GM18907 (cell line): ENCODE results near the gene RPS5.

Experiments used
- ATAC-seq: cut with Tn5 transposase; IDR thresholded peaks from one replicate; pipeline ENCODE4 v1.9.1; 2021; ENCODE audit warnings: mild to moderate bottlenecking, moderate library complexity; ENCODE audit not compliant: unreplicated experiment

Gene RPS5

DNA sequence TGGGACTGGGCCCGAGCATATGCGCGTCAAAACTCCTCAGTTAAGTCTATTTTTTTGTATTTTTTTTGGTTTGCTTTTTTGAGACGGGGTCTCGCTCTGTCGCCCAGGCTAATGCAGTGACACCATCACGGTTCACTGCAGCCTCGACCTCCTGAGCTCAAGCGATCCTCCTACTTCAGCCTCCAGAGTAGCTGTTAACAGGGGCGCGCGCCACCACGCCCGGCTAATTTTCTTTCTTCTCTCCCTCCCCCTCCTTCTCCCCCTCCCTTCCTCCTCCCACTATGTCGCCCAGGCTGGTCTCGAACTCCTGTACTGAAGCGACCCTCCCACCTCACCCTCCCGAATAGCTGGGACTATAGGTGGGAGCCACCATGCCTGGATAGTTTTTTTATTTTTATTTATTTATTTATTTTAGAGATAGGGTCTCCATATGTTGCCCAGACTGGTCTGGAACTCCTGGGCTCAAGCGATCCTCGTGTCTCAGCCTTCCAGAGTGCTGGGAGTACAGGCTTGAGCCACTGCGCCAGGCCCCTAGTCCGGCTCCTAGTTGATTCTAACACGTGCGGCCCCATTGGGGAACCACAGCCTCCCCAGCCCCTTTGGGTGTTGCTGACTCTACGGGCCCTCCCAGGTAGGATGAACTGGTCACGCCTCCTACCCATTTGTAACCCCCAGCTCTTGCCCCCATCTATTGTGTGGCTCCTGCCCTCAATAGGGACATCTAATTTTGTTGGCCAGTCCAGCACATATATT is 5.4 kb upstream of the RPS5 start:
- ATAC-seq = no peak

DNA sequence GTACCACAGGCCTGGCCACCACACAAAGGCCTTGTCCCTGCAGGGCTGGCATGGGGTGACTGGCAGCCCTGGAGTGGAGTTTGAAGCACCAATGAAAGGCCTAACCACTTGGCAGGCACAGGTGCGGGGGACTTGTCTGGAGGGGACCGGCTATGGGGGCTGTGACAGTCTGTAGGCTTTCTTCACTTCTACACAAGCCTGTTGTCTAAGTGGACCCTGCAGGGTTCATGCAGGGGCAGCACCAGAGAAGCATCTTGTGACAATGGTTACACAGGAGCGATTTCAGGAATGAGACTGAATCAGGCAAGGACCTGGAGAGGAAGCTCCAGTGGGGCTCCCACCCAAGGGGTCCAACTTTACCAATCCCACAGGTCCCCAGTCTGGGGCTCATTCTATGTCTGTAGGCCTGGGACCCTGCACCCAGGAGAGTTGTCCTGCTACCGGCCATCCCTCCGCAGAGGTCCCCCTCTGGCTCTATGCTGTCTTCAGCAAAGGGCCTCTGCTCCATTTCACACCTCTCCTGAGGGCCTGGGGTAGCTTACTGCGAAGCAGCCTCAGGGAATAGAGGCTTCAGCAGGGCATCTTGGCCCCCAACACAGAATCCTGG is 4.0 kb upstream of the RPS5 start:
- no peak for ATAC-seq

DNA sequence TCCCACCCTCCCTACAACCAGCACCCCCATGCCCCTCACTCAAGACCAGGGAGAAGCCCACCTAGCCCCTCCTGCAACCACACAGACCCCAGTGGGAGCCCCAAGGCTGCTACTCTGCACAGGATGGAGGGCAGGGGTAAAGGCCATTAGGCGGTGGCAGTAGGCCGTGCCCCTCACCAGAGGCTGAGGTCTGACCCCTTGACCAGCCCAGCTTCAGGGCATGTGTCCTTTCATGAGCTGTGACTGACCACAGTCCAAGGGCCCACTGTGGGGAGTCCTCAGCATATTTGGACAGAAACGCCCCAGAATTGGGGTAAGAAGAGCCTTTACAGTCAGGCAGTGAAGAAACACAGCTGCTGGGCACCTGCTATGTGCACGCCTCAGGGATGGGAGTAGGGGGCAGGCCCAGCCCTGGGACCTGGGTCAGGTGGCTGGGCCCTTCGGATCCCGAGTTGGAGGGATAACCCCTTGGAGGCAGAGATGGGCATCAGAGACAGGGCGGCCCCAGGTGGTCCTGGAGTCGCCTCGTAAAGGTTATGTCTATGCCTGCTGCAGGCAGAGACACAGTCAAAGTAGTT is 1.7 kb upstream of the RPS5 start:
- no peak for ATAC-seq

DNA sequence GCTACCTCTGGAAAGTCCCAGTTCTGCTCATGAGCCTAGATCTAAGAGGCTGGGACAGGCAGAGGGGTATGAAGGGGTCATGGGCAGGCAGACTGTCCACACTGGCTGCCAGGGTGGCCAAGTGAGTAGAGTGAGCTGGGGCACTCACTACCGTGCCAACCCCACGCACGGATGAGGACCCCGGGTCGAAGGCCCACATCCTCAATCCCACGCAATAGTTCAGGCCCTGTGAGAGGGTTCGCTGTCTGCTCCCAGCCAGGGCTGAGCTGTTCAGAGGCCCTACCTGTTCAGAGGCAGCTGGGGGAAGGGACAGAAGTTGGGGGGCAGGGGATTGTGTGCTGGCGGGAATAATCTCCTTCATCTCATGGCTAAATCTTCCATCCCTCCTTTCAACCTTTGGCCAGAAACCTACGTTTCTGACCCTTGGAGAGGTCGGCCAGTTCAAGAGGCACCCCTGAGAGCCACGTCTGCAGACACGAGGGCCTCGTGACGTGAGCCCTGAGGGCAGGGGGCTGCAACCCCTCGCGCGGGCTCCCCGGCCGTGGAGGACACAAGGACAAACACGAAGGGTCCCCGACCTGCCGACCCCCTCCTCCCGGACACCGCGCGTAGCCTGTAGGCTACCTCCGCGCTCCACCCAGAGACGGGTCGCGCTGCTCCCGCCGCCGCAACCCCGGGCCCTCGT is 1.0 kb upstream of the RPS5 start:
- peak; percentile 15 for ATAC-seq

DNA sequence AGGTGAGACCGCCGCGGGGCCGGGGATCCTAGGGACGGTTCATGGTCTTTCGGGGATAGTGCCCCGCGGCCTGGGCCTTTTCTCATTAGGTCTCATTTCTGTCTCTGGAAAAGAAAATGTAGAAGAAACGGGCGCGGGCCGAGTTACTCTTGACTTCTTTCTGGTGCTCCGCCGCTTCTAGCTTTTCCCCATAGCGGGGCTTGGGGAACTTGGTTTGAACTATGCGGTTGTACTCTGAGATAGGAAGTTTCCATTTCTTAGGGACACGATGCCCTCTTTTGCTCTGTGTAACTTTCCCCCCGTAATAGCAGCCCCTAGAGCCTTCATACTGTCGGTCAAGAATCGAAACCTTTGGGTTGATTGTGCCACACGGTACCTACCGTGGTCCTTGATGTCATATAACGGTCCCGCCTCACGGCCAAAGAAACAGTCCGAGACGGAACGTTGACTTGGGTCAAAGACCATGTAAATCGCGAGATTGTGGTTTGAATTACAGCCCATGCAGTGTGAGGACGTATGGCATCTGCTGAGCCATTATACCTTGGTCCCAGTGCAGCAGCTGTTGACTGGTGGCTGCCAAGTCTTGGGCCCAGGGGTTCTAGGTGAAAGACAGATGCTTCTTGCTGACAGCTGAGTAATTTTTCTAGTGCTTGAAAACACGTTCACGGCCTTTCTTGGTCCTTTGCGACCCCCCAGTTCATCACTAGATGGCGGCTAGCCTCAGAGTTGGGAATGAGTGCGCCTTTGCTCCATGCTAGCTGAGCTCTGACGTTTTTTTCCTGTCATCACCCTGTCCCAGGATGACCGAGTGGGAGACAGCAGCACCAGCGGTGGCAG is 487 bp downstream of the RPS5 start:
- no peak for ATAC-seq

DNA sequence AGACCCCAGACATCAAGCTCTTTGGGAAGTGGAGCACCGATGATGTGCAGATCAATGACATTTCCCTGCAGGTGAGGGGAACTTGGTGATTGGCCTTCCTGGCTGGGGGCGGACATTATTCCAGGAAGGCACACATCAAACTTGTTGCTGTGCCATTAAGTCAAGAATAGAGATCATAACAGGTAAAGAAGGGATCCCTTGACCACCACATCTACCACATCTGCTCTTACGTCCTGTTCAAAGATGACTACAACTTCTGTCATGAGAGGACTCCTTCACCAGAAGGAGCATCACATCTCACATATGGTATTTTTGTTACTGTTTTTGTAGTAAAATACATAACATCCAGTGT is 1.1 kb downstream of the RPS5 start:
- no peak for ATAC-seq

DNA sequence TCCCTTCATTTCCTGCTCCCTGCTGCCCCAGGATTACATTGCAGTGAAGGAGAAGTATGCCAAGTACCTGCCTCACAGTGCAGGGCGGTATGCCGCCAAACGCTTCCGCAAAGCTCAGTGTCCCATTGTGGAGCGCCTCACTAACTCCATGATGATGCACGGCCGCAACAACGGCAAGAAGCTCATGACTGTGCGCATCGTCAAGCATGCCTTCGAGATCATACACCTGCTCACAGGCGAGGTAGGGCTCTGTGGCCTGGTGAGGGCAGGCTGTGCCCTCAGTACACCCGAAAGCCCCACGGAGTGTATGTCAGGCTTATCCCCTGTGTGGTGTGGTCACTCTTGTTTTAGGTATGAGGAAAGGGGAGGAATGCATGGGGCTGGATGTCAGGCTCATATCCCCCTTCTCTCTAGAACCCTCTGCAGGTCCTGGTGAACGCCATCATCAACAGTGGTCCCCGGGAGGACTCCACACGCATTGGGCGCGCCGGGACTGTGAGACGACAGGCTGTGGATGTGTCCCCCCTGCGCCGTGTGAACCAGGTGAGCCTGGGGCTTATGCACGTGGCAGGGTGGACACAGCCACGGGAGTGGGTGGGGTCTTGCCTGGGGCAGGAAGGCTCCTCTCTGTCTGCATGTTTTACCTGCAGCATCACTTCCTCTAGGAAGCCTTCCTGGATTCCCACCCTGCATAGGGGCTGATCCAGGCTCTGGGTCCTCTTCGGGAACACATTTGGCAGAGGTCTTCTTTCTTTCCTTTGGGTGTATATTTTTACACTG is 6.1 kb downstream of the RPS5 start:
- no peak for ATAC-seq

DNA sequence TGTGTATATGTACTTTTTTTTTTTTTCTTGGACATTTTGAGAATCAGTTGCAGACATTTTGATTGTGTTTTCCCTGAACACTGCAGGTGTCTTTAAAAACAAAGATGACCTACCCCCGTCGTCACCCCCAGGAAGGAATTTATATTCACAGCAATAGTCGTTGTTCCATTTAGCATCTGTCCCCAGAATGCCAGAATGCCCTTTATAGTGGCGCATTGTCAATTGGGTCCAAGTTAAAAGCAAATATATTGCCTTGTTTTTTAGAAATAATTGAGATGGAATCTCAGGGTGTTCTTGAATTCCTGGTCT is 6.6 kb downstream of the RPS5 start:
- ATAC-seq = no peak

DNA sequence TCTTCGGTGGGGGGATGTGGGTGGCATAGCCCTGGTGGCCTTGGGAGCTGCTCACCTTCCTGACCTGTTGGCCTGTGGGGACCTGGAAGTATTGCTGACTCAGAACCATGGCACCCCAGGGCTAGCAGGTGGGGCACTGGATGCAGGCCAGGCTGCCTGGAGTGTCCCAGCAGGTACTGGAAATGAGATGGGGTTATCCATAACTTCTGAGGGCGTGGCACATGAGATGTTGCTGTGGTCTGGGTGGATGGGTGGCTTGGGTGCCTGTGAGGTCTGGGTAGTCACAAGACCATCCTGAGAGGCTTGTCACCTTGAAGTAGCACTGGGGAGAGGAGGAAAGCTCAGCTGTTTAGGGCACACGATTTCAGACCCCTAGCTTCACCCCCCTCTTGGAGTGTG is 7.8 kb downstream of the RPS5 start:
- ATAC-seq = no peak

DNA sequence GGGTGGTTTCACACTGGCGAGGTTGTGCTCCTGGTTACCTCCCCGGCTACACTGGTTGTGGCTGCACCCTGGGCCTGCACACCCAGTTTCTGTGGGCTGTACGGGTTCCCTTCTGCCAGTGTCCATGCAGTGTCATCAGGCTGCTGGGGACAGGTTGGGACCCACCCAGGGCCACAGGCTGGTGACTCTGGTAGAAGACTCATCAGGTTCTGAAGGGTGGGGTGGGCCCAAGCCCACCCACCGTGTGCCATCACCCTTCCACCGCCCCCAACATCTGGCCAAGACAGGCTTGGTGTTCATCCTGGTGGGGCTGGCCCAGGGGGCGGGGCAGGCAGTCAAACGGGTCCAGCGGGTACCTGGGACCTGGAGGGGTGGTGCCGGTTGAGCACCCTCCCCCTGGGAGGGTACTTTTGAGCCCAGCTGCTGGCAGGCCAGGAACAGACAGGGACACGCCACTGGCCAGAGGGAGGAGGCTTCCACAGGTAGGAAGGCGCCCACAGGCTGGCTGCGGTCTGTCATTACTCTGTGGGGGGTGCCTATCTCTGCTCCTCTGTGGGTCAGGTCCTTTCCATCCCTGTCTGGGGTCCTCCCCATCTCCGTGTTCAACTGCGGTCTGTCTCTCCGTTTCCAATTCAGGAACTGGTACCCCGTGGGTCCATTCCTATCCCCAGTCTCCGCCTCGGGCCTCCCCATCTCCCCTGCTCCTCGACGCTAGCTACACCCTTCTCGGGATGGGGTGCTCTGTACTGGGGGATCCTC is 8.3 kb downstream of the RPS5 start, which contains the start of gene RNF225:
Gene RNF225, plus strand, starts transcription at position 437 of the 759 bp plus-strand sequence. CDS start 434 bp downstream, outside the sequence.
- ATAC-seq = no peak

DNA sequence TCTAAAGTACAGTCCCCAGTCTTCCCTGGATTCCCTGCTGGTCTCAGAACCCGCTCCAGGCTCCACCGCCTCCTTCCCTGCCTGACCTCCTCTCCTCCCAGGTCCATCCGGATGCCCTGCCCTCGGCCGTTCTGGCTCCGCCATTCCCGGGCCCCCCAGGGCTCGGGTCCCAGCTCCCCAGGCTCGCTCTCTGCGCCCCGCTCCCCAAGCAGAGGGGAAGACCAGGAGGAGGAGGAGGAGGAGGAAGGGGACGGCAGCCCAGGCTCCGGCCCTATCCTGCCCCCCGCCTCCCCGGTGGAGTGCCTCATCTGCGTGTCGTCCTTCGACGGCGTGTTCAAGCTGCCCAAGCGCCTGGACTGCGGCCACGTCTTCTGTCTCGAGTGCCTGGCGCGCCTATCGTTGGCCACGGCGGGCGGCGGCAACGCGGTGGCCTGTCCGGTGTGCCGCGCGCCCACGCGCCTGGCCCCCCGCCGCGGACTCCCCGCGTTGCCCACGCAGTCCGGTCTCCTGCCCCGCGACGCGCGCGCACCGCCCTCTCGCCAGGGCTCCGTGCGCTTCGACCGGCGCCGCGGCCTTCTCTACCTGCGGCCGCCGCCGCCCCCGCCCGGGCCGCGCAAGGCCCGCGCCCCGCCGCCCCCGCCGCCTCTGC is 9.0 kb downstream of the RPS5 start:
- ATAC-seq = no peak

DNA sequence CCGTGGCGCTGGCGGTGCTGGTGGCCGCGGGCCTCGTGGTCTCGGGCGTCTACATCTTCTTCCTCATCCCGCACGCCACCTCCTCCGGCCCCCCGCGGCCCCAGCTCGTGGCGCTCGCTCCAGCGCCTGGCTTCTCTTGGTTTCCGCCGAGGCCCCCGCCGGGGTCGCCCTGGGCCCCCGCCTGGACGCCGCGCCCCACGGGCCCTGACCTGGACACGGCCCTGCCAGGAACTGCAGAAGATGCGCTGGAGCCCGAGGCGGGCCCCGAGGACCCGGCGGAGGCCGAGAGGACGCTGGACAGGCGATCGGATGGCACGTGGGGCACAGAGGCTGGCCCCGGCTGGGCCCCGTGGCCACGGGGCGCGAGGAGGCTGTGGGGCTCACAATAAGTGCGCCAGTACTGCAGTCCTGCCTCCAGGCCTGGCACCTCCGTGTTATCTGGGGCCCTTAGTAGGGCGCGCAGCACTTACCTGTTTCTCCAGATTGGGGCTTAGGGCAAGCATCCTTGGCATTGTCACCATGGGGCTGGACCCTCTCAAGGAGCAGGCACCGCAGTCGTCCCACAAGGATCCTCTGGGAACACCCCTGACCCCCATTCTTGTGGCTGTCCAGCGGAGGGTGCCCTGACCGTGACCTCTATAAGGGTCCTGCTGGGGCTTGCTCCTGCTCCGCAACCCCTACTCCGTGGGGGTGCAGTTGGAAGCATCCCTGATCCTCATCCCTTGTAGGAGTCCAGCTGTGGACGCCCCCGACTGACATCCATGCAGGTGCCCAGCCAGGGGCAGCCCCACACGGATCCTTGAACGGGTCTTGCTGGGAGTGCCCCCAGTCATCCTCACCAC is 9.8 kb downstream of the RPS5 start:
- ATAC-seq = no peak

DNA sequence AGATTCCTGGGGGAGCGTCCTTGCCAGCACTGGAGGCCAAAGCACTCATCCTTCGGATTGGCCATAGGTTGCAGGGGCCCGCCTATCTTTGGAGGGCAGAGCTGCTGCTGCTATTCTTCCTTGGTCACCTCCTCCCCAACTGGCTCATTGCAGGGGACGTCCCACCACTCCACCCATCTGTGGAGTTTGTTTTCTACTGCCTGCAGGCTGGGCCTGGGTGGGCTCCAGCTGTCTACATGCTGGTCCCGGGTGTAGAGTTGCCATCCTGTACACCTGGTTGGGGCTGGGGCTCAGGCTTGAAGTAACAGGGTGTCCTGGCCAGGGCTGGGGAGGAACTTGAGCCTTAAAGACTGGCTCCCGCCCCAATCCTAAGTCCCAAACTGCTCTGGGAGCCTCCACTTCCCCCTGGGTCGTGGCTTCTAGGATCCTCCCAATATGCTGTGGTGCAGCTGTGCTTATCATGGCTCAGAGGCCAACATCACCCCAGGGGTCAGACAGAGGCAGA is 10.5 kb downstream of the RPS5 start:
- ATAC-seq = no peak

DNA sequence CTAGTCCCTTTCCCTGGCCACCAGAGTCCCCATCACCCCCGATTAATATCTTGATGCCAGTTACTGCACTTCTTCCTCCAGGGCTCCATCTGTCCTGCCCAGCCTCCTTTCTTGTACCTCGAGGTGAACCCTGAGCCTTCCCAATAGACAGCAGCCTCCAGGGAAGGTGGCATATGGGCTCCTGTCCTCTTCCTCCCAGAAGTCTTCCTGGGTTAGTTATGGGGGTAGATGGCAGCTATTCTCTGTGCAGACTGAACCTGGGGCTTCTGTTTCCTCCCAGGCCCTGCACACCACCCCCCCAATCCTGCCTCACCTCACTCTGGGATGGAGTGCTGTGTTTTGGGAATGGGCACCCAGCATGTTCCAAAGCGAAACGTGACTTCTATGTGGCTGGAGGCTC is 11.0 kb downstream of the RPS5 start:
- no peak for ATAC-seq

DNA sequence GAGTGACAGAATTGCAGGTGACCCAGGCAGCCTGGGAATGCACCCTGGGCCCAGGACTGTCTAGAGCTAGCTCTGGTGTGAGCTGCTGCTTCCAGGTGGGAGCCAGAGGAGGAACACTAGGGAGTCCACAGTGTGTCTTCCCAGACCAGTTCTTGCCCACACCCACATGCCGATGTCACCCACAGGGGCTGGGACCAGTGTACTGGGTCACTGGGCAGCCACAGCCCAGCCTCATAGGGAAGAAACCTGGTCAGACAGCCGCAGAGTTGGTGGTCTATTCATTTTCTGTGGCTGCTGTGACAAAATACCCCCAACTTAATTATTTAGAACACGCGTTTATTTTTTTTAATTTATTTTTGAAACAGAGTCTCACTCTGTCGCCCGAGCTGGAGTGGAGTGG is 11.5 kb downstream of the RPS5 start:
- ATAC-seq = no peak

DNA sequence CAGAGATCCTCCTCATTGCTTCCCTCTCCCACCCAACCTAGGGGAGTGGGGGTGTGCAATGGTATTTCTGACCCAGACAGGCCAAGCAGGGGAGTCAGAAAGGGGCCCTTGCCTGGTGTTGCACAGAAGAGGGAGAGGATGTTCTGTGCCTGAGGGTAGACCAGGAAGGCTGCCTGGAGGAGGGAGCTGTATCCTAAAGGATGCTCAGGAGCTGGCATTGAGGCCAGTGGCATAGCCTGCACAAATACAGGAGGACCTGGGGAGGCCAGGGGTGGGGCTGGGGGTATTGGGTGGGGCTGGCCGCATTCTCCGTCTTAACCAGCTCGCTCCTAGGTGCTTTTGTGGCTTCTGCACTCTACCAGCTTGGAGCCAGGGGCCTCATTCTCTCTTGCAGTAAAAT is 12.8 kb downstream of the RPS5 start:
- ATAC-seq = no peak

DNA sequence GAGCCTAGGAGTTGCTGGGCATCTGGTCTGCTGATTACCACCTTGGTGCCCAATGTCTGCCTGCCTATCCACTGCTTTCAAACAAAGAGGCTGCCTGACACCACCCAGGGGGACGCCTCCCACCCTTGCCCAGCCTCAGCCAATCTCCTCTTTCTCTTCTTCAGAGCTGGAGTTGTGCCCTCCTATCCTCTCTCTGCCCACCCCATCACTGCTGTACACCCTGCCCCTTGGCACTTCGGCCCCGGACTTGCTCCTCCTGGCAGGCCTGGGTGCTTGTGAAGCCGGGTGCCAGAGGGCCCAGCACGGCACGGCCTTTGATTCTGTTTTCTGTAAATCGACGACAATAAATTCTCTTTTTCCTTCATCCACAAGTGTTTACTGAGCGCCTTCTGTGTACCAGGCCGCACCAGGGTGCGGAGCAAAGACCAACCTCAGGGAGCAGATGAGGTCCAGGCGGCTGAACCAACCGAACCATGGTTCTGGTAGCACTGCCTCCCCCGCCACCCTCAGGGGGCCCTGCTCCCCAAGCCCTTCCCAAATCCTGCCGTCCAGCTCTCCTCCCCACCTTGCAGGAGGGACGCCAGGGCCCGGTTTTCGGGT is 13.3 kb downstream of the RPS5 start:
- no peak for ATAC-seq
